Sigmoid colon (tissue), 3 donors: ENCODE data around the gene ALDH3A2.

Source experiments
- POLR2A ChIP-seq, 2 donors: fragments of 450-650 bp; IDR thresholded peaks; one replicate each; pipeline ENCODE4 v1.6.1; 2016; ENCODE audit warnings: antibody characterized with exemption in 2 of 2, mild to moderate bottlenecking in 2 of 2, moderate library complexity in 2 of 2
- TF ChIP-seq, protein P1 (sequence below), 4 experiments: fragments of 450-650 bp in 3 of 4; fragments of 200-600 bp in 1 of 4; IDR thresholded peaks; one replicate each; pipeline ENCODE4 v1.5.1; 2016 to 2019; ENCODE audit warnings: antibody characterized with exemption in 4 of 4, mild to moderate bottlenecking in 3 of 4, moderate library complexity in 2 of 4

DNA sequence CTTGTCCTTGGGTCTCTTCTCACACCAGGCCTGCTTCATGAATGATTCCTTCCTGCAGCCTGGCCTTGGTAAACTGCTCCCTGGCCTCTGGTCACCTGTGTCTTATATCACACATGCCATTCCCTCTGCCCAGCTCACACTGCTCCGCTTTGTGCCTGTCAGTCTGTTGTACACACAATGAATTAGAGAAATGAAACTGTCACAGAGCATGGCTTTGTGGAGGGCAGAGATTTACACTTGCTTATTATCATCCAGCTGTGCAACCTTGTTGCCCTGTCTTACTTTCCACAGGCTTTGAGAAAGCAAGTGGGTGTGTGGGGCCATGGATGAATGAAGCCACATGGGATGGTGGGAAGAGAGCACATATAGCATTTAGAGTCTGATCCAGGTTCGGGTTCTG, 22.4 kb downstream of the ALDH3A2 start:
- TF ChIP-seq, protein P1, sequence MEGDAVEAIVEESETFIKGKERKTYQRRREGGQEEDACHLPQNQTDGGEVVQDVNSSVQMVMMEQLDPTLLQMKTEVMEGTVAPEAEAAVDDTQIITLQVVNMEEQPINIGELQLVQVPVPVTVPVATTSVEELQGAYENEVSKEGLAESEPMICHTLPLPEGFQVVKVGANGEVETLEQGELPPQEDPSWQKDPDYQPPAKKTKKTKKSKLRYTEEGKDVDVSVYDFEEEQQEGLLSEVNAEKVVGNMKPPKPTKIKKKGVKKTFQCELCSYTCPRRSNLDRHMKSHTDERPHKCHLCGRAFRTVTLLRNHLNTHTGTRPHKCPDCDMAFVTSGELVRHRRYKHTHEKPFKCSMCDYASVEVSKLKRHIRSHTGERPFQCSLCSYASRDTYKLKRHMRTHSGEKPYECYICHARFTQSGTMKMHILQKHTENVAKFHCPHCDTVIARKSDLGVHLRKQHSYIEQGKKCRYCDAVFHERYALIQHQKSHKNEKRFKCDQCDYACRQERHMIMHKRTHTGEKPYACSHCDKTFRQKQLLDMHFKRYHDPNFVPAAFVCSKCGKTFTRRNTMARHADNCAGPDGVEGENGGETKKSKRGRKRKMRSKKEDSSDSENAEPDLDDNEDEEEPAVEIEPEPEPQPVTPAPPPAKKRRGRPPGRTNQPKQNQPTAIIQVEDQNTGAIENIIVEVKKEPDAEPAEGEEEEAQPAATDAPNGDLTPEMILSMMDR (IDR thresholded peaks at IDR 0.05), result no peak
- TF ChIP-seq POLR2A (IDR thresholded peaks at IDR 0.05), result no peak
